Ishikawa (cell line): ENCODE results near the gene KRT17.

Source experiments
- CEBPB ChIP-seq: IDR thresholded peaks from 2 replicates; pipeline ENCODE4 v1.6.1; 2012
- RAD21 ChIP-seq: IDR thresholded peaks from 2 replicates; pipeline ENCODE4 v1.6.1; 2012; ENCODE audit warnings: low read depth
- YY1 ChIP-seq: IDR thresholded peaks from 2 replicates; pipeline ENCODE4 v1.6.1; 2012; ENCODE audit warnings: low read depth

GRCh38 chr17:41638194-41638593, 13.8 kb upstream of the KRT17 start:
- TF ChIP-seq CEBPB (no peak), RAD21 (no peak), YY1 (no peak)
